Uterus (tissue), 2 donors: ENCODE measurements around the gene NUDT3.

ENCODE experiments used
- POLR2A ChIP-seq, 2 donors: fragments of 450-650 bp; IDR thresholded peaks; one replicate each; pipeline ENCODE4 v1.6.1; 2016; ENCODE audit warnings: antibody characterized with exemption in 2 of 2, mild to moderate bottlenecking in 1 of 2, moderate library complexity in 1 of 2
- TF ChIP-seq, protein P1 (sequence below), 4 experiments: fragments of 200-600 bp in 2 of 4; fragments of 450-650 bp in 2 of 4; sonication (generic) in 2 of 4; IDR thresholded peaks; one replicate each; pipeline ENCODE4 v1.5.1; 2016 to 2019; ENCODE audit warnings: antibody characterized with exemption in 4 of 4, mild to moderate bottlenecking in 2 of 4, moderate library complexity in 1 of 4

DNA sequence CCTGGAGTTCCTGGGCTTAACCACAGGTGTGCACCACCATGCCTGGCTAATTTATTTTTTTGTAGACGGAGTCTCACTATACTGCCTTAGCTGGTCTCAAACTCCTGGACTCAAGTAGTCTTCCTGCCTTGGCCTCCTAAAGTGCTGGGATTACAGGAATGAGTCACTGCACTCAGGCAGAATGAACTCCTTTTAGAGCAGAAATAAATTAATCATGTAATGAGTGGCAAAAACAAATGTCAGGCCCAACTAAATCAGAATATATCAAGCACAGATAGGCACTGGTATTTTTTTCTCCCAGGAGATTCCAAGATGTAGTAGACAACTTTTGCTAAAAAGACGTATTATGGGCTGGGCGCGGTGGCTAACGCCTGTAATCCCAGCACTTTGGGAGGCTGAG is 30.8 kb upstream of the NUDT3 start:
- TF ChIP-seq, protein P1, sequence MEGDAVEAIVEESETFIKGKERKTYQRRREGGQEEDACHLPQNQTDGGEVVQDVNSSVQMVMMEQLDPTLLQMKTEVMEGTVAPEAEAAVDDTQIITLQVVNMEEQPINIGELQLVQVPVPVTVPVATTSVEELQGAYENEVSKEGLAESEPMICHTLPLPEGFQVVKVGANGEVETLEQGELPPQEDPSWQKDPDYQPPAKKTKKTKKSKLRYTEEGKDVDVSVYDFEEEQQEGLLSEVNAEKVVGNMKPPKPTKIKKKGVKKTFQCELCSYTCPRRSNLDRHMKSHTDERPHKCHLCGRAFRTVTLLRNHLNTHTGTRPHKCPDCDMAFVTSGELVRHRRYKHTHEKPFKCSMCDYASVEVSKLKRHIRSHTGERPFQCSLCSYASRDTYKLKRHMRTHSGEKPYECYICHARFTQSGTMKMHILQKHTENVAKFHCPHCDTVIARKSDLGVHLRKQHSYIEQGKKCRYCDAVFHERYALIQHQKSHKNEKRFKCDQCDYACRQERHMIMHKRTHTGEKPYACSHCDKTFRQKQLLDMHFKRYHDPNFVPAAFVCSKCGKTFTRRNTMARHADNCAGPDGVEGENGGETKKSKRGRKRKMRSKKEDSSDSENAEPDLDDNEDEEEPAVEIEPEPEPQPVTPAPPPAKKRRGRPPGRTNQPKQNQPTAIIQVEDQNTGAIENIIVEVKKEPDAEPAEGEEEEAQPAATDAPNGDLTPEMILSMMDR (IDR thresholded peaks at IDR 0.05) = no peak
- TF ChIP-seq POLR2A (IDR thresholded peaks at IDR 0.05) = no peak
